BJ (cell line): ENCODE measurements around the gene MAGEH1. TPM values are rescaled to one million over a fixed set of nuclear protein-coding genes. Genes with fewer than 3 reads are reported as not detected.
"Not testable (repeated sequence)": the region's sequence is repeated elsewhere in the genome, so short reads cannot be mapped to it uniquely, and the experiment has no call there.

Experiments
- CTCF ChIA-PET: fragments of 350-600 bp; formaldehyde crosslinking; extraction: SDS; loops from one replicate; lab custom pipeline; 2021; ENCODE audit warnings: antibody characterized with exemption, inconsistent platforms; lab: Yijun Ruan, JAX
- POLR2A ChIA-PET: fragments of 300-600 bp; sonication (Branson Sonifier 250); formaldehyde crosslinking; extraction: SDS; loops from one replicate; lab custom pipeline; 2021; ENCODE audit warnings: antibody characterized with exemption; lab: Charles Lee
- DNase-seq: peaks from one replicate; pipeline ENCODE4 v3.0.0-alpha.2; 2011; ENCODE audit warnings: low read depth
- H3K27me3 ChIP-seq: 2 replicates; pipeline ENCODE4 v1.6.0; 2011; ENCODE audit warnings: low read length; ENCODE audit not compliant: control insufficient read depth, insufficient read depth
- H3K36me3 ChIP-seq: 2 replicates; pipeline ENCODE4 v1.5.1; 2011; ENCODE audit warnings: low read length; ENCODE audit not compliant: control insufficient read depth, insufficient read depth
- H3K4me3 ChIP-seq: 2 replicates; pipeline ENCODE4 v1.5.1; 2011; ENCODE audit warnings: low read depth, mild to moderate bottlenecking, control low read depth, low read length
- CTCF ChIP-seq: IDR thresholded peaks from 2 replicates; pipeline ENCODE4 v1.5.1; 2011; ENCODE audit warnings: low read depth, mild to moderate bottlenecking, control low read depth, inconsistent platforms, low read length, moderate library complexity; ENCODE audit not compliant: insufficient read depth
- polyA minus RNA-seq: library from RNA; depleted of rRNA, polyadenylated mRNA; stranded (reverse); fragments of >200 nt; gene quantifications from 2 replicates; pipeline ENCODE4 v1.2.3, GENCODE V29; 2011; rRNA and poly(A)+ RNA removed
- polyA plus RNA-seq: library from polyadenylated mRNA; depleted of rRNA; stranded (reverse); fragments of >200 nt; gene quantifications from 2 replicates; pipeline ENCODE4 v1.2.3, GENCODE V29; 2011; rRNA removed

MAGEH1 gene
- polyA plus RNA-seq (22.1 and 28.4 TPM in 2 replicates), polyA minus RNA-seq (6.6 and 8.9 TPM in 2 replicates)

- CTCF ChIA-PET, result interaction anchor here (1.2 kb wide), 1 partner anchor 317 kb away, joined by 3 read pairs; no protein-coding TSS in a partner anchor
These were observed at the start of gene MAGEH1 for GRCh38 chrX:55451990-55452832. TSS of gene MAGEH1 (plus strand) at chrX:55452127. CDS start at chrX:55452375, 248 bp downstream.

GRCh38 chrX:55427079-55427478 is 24.8 kb upstream of the MAGEH1 start:
- DNase-seq, POLR2A ChIA-PET, H3K36me3 ChIP-seq, CTCF ChIA-PET, H3K4me3 ChIP-seq, H3K27me3 ChIP-seq: not testable (repeated sequence)

More at GRCh38 chrX:55451990-55452832, at the start of gene MAGEH1:
- TF ChIP-seq CTCF, result 0 out of 2 replicates have a peak, but pooled peaks have one; percentile 3
- Histone ChIP-seq H3K36me3 (no peaks in the 10 kb centered on the region), H3K4me3 (peak within 1 kb of the TSS; percentile 64), H3K27me3 (no peaks in the 10 kb centered on the region)
- peak; percentile 32 for DNase-seq
- POLR2A ChIA-PET, result interaction anchor here (0.6 kb wide), 1 partner anchor 265 kb away, joined by 4 read pairs; the partner anchor contains the start of gene RRAGB

GRCh38 chrX:55443468-55443867 is 8.5 kb upstream of the MAGEH1 start:
- CTCF ChIA-PET, POLR2A ChIA-PET, H3K4me3 ChIP-seq, H3K27me3 ChIP-seq, H3K36me3 ChIP-seq, DNase-seq: not testable (repeated sequence)

GRCh38 chrX:55450259-55450658 is 1.7 kb upstream of the MAGEH1 start:
- Histone ChIP-seq H3K4me3 (no peak overlapping the region), H3K27me3 (no peaks in the 10 kb centered on the region), H3K36me3 (no peaks in the 10 kb centered on the region)
- CTCF ChIA-PET, result interaction anchor here (0.6 kb wide), 1 partner anchor 316 kb away, joined by 3 read pairs; no protein-coding TSS in a partner anchor
- peak; percentile 32; the same call in 1 of the 2 replicates for TF ChIP-seq CTCF
- POLR2A ChIA-PET, result no interaction called here
- no peak for DNase-seq

GRCh38 chrX:55451141-55451540 is 786 bp upstream of the MAGEH1 start:
- H3K36me3 ChIP-seq, result no peaks in the 10 kb centered on the region
- CTCF ChIA-PET, result interaction anchor here (1.2 kb wide), 1 partner anchor 316 kb away, joined by 3 read pairs; no protein-coding TSS in a partner anchor
- H3K4me3 ChIP-seq, result peak overlapping the region; percentile 64; the same call in 1 of the 2 replicates
- no peaks in the 10 kb centered on the region for H3K27me3 ChIP-seq
- POLR2A ChIA-PET, result no interaction called here
- TF ChIP-seq CTCF, result no peak
- no peak for DNase-seq

GRCh38 chrX:55451626-55451989 is 319 bp upstream of the MAGEH1 start:
- Histone ChIP-seq H3K27me3 (no peaks in the 10 kb centered on the region), H3K36me3 (no peaks in the 10 kb centered on the region), H3K4me3 (peak overlapping the region; percentile 64)
- CTCF ChIA-PET, result interaction anchor here (1.2 kb wide), 1 partner anchor 317 kb away, joined by 3 read pairs; no protein-coding TSS in a partner anchor
- no peak for DNase-seq
- TF ChIP-seq CTCF, result no peak
- POLR2A ChIA-PET, result interaction anchor here (0.6 kb wide), 1 partner anchor 266 kb away, joined by 4 read pairs; the partner anchor contains the start of gene RRAGB
